ENCODE results near the gene LRP6.
"Not testable (repeated sequence)": the region's sequence is repeated elsewhere in the genome, so short reads cannot be mapped to it uniquely, and the experiment has no call there.

LRP6 gene

GRCh38 chr12:12178559-12178958 lies 88.3 kb downstream of the LRP6 start:
- DNase-seq, result no peak

- no peak for DNase-seq
Observed at GRCh38 chr12:12176402-12176801, 90.4 kb downstream of the LRP6 start.

GRCh38 chr12:12171991-12172511 lies 94.8 kb downstream of the LRP6 start:
- DNase-seq, result no peak

GRCh38 chr12:12167847-12168246 lies 99.0 kb downstream of the LRP6 start:
- peak; percentile 2 for DNase-seq

GRCh38 chr12:12166751-12167150 lies 100.1 kb downstream of the LRP6 start:
- DNase-seq, result no peak

GRCh38 chr12:12159988-12160387 lies 106.9 kb downstream of the LRP6 start:
- DNase-seq, result no peak

GRCh38 chr12:12158858-12159257 lies 108.0 kb downstream of the LRP6 start:
- no peak for DNase-seq

GRCh38 chr12:12157424-12157823 lies 109.4 kb downstream of the LRP6 start:
- no peak for DNase-seq

- no peak for DNase-seq
Observed at GRCh38 chr12:12156828-12157227, 110.0 kb downstream of the LRP6 start.

- peak; percentile 6 for DNase-seq
Observed at GRCh38 chr12:12156116-12156515, 110.7 kb downstream of the LRP6 start.

- DNase-seq, result no peak
Observed at GRCh38 chr12:12153596-12153995, 113.2 kb downstream of the LRP6 start.

- DNase-seq, result no peak
Observed at GRCh38 chr12:12147111-12147510, 119.7 kb downstream of the LRP6 start.

GRCh38 chr12:12144531-12144930 lies 122.3 kb downstream of the LRP6 start:
- DNase-seq, result not testable (repeated sequence)

GRCh38 chr12:12141000-12141399 lies 125.8 kb downstream of the LRP6 start:
- DNase-seq, result no peak

GRCh38 chr12:12138203-12139154 lies 128.4 kb downstream of the LRP6 start:
- no peak for DNase-seq

- DNase-seq, result no peak
Observed at GRCh38 chr12:12133785-12134184, 133.1 kb downstream of the LRP6 start.

- DNase-seq, result no peak
Observed at GRCh38 chr12:12133259-12133658, 133.6 kb downstream of the LRP6 start.

- no peak for DNase-seq
Observed at GRCh38 chr12:12128670-12129069, 138.2 kb downstream of the LRP6 start.

- DNase-seq, result no peak
Observed at GRCh38 chr12:12127304-12127703, 139.5 kb downstream of the LRP6 start.

GRCh38 chr12:12126551-12126950 lies 140.3 kb downstream of the LRP6 start:
- no peak for DNase-seq

GRCh38 chr12:12123036-12123604 lies 143.7 kb downstream of the LRP6 start:
- DNase-seq, result no peak

- DNase-seq, result no peak
Observed at GRCh38 chr12:12121061-12121460, 145.8 kb downstream of the LRP6 start.

- no peak for DNase-seq
Observed at GRCh38 chr12:12116677-12117076, 150.2 kb downstream of the LRP6 start.

GRCh38 chr12:12115514-12115913 lies 151.3 kb downstream of the LRP6 start:
- DNase-seq, result no peak
